ENCODE data around the gene DNAJC5G. TPM values are rescaled to one million over a fixed set of nuclear protein-coding genes. Genes with fewer than 3 reads are reported as not detected.

The DNAJC5G gene
- not detected for total RNA-seq
- long read RNA-seq, result 0 reads

GRCh38 chr2:27275211-27276150, at the start of gene DNAJC5G:
DNAJC5G (plus strand) TSS chr2:27275433; CDS start chr2:27276729, 1,296 bp downstream.
- DNase-seq, result no peak
- no peak for TF ChIP-seq CTCF (IDR thresholded peaks at IDR 0.05)
- TF ChIP-seq POLR2A (IDR thresholded peaks at IDR 0.05), result no peak
- no peak for ATAC-seq
- H3K4me1 ChIP-seq, result peaks cover 0 to 6% (median 0%) of the 10 kb centered on the region in 4 donors
- H3K36me3 ChIP-seq, result no peaks in the 10 kb centered on the region
- no peak within 1 kb of the TSS for H3K4me3 ChIP-seq
- no peaks in the 10 kb centered on the region for H3K9me3 ChIP-seq
- WGBS (ENCODE audit: insufficient coverage, low coverage, low lambda C conversion rate, missing lambda C conversion rate), result 78% methylated on average over 15 of the region's 39 CpGs
- H3K27me3 ChIP-seq, result no peaks in the 10 kb centered on the region
- intact Hi-C loops (cut with DNase I), result loop anchor here (10.0 kb wide), 2 partner anchors 141 to 181 kb away; partner anchors contain the start of genes PREB (in 1 of the 2) and PRR30 (in 1 of the 2)
- no peak within 1 kb of the TSS for H3K27ac ChIP-seq

GRCh38 chr2:27225526-27225925, 49.7 kb upstream of the DNAJC5G start:
- Histone ChIP-seq H3K4me3 (no peak overlapping the region), H3K27ac (no peak overlapping the region), H3K36me3 (peaks cover 2 to 82% (median 37%) of the 10 kb centered on the region in 4 donors), H3K4me1 (no peaks in the 10 kb centered on the region), H3K9me3 (no peaks in the 10 kb centered on the region), H3K27me3 (no peaks in the 10 kb centered on the region)
- intact Hi-C loops (cut with DNase I), result no loop called here
- TF ChIP-seq POLR2A (IDR thresholded peaks at IDR 0.05) (no peak), CTCF (IDR thresholded peaks at IDR 0.05) (no peak)
- peak in 1 of 4 donors; percentile 17 for ATAC-seq
- WGBS (ENCODE audit: insufficient coverage, low coverage, low lambda C conversion rate, missing lambda C conversion rate), result 89% methylated on average over 8 of the region's 9 CpGs
- DNase-seq, result no peak

GRCh38 chr2:27227501-27227900, 47.7 kb upstream of the DNAJC5G start:
- H3K9me3 ChIP-seq, result no peaks in the 10 kb centered on the region
- WGBS (ENCODE audit: insufficient coverage, low coverage, low lambda C conversion rate, missing lambda C conversion rate), result 93% methylated on average over 2 of the region's 2 CpGs

GRCh38 chr2:27231921-27232320, 43.3 kb upstream of the DNAJC5G start:
- intact Hi-C loops (cut with DNase I), result no loop called here
- TF ChIP-seq POLR2A (IDR thresholded peaks at IDR 0.05) (no peak), CTCF (IDR thresholded peaks at IDR 0.05) (no peak)
- no peaks in the 10 kb centered on the region for H3K9me3 ChIP-seq
- no peak overlapping the region for H3K27ac ChIP-seq
- 91% methylated on average over 10 of the region's 13 CpGs for WGBS (ENCODE audit: insufficient coverage, low coverage, low lambda C conversion rate, missing lambda C conversion rate)
- peaks cover 0 to 98% (median 43%) of the 10 kb centered on the region in 4 donors for H3K36me3 ChIP-seq
- no peaks in the 10 kb centered on the region for H3K27me3 ChIP-seq
- no peaks in the 10 kb centered on the region for H3K4me1 ChIP-seq
- no peak for DNase-seq
- H3K4me3 ChIP-seq, result no peak overlapping the region
- no peak for ATAC-seq

More at GRCh38 chr2:27227501-27227900, 47.7 kb upstream of the DNAJC5G start:
- Histone ChIP-seq H3K4me1 (no peaks in the 10 kb centered on the region), H3K36me3 (peaks cover 6 to 94% (median 40%) of the 10 kb centered on the region in 4 donors), H3K4me3 (no peak overlapping the region), H3K27ac (no peak overlapping the region), H3K27me3 (no peaks in the 10 kb centered on the region)
- intact Hi-C loops (cut with DNase I), result no loop called here
- no peak for ATAC-seq
- DNase-seq, result no peak
- TF ChIP-seq CTCF (IDR thresholded peaks at IDR 0.05) (no peak), POLR2A (IDR thresholded peaks at IDR 0.05) (no peak)

Measured in right lobe of liver (tissue), 6 donors.